Mesenteric fat pad (tissue), 1 donor: Measurements from ENCODE around the gene ZNF764. TPM values are rescaled to one million over a fixed set of nuclear protein-coding genes. Genes with fewer than 3 reads are reported as not detected.
"Not testable (repeated sequence)": the region's sequence is repeated elsewhere in the genome, so short reads cannot be mapped to it uniquely, and the experiment has no call there.

Experiments
- DNase-seq: peaks from one replicate; pipeline ENCODE4 v3.0.0-alpha.2; 2020; ENCODE audit warnings: low spot score
- total RNA-seq: library from RNA; stranded (reverse); fragmentation: NEBNext Ultra II Directional; extraction: Animal tissue kit (Norgen Biotek cat#: 25700); gene quantifications from one replicate; pipeline ENCODE4 v1.2.1, GENCODE V29; 2021
- donor health status: DM: yes; HTN: yes; CAD: no.

The ZNF764 gene
- total RNA-seq, 1 donor from 2014 or later: 5.9 TPM

DNA sequence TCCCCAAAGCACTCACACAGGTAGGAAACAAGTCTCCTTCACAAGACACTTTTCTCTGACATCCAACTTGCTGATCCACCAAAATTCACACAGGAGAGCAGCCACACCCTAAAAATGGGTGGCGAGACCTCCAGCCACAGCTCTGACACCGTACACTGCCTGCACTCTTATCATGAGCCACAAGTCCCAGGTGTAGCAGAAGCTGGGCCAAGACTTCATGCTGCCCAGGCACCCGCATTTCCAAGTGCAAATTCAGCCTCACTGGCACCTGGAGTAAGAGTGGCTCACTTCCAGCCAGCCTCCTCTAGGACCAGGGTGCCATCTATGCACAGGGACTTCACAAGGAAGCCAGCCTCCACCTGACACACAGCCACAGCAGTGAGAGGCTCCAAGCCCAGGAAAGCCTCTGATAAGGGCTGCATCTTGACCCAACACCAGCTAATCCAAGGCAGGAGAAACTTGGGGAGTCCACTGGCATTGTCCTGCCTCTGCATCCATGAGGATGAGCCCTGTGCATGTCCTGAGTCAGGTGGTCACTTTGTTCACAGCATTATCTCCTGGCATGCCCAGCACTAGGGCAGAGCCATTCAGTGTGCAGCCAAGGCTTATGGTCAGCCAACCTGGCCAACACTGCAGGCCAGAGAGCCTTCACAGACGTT is 29.2 kb downstream of the ZNF764 start:
- no peak for DNase-seq

DNA sequence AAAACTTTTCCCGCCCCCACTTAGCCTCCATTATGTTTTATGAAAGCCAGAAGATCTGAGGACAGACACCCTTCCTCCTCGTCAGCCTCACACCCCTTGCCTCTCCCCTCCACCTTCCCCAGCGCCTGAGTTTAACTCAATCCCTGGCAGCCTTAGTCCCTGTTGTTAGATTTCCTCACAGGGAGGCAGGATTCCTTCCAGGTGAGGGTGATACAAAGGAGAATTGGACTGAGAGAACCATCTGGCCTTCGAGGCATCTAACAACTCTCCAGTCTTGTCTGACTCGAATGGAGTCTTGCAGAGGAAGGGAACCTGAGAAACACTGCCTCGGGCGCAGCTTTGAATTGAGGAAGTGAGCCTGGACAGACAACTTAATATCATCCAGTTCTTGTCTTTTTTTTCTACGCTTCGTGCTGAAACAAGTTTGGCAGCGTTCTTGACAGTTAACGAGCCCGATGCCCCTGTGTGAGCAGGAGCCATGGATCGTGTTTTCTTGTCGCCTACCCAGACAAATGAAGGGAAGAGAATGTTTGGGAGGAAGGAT is 30.5 kb downstream of the ZNF764 start:
- no peak for DNase-seq

DNA sequence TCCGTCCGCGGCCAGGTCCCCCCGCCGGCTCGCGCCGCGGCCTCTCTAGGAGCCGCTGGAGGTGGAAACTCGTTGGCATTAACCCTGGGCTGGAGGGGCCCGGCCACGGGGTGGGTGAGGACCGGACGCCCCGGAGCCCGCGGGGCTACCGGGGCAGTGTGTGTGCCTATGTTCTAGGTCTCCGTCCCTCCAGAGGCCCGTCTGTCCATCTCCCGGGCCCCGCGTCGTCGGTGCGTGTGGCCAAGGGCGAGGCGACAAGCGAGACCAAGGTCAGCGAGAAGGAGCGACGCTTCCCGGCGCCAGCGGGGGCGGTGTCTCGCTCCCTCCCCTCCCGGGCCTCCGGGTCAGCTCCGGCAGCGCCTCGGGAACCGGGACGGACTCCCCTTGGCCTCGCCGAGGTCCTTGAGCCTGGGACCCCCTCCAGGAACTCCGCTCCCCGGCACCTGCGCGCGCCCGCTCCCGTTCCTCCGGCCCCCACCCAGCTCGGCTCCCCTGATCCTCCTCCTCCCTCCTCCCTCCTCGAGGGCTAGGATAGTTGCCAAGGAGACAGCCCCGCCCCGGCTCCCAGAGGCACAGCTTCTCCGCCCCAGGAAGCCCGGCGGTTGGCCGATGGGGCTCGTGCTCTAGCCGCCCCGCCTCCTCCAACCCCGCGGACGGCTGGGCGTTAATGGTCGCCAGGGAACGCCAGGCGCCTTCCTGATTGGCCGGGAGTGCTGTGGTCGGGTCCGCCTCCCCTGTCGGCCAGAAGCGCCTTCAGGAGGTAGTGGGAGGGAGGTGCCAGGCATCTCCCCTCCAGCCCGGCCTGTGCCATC is 31.1 kb downstream of the ZNF764 start:
- peak; percentile 99 for DNase-seq

DNA sequence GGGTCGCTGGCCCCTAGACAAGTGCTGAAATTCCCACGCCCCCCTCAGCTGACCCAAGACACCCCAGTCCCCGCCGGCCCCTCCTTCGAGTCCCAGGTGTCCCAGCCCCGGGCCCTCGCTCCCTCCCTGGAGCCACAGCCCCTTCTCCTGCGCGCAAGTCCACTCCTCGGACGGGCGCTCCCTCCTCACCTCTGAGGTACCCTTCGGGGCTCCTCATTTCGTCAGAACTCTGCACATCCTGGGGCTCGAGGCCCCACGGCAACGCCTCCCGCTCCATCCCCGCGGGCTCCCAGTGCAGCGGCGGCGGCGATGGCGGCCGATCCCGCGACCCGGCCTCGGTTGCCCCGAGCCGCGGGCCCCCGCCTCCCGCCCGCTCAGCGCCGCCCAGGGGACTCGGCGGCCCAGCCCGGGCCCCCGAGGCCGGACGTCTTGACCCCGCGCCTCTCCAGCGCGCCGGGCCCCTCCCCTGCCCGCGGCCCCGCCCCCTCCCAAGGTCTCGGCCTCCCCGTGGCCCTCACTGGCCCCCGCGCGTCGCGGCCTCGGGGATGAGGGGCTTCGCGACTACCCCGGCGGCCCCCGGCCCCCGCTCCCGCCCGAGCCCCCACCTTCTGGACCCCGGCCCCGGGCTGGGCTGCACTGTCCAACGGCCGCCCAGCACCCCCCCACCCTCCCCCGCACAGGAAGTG is 31.9 kb downstream of the ZNF764 start, which contains the start of gene ZNF768:
TSS of gene ZNF768 (minus strand) at position 430 of the 686 bp plus-strand sequence. CDS start at position 277, 153 bp downstream.
- DNase-seq: no peak

DNA sequence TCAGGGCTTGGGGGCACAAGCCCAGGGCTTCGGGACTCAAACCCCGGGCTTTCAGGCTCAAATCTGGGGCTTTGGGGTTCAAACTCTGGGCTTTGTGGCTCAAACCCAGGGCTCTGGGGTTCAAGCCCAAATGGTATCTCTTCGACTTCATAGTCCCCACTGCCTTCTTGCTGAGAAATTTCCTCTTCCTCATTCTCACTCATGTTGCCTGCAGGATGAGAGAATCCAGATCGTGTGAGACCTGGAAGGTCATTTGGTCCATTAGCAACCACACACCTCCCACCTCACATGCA is 32.4 kb downstream of the ZNF764 start:
- DNase-seq: no peak

DNA sequence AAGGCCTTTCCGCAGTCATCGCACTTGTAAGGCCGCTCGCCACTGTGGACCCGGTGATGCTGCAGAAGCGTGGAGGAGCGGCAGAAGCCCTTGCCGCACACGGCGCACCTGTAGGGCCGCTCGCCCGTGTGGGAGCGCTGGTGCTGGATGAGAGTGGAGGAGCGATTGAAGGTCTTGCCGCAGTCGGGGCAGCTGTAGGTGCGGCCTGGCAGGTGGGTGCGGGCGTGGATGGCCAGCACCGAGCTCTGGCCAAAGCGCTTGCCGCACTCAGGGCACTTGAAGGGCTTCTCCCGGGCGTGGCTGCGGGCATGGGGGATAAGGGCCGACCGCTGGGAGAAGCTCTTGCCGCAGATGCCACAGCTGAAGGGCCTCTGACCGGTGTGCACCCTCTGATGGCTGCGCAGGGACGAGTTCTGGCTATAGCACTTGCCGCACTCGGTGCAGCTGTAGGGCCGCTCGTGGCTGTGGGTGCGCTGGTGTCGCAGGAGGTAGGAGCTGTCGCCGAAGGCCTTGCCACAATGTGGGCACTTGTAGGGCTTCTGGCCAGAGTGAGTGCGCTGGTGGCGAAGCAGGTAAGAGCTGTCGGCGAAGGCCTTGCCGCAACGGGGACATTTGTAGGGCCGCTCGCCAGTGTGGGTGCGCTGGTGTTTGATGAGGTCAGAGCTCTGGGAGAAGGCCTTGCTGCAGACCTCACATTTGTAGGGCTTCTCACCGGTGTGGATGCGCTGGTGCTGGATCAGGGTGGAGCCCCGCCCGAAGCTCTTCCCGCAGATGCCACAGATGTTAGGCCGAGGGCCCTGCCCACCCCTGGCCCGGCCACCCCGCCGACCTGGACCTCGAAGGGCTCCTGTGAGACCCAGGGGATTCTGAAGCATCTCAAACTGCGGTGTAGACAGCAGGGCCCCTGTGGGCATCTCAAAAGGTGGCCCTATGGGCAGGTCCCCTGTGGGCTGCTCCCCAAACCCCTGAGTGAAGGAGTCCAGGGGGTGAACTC is 33.3 kb downstream of the ZNF764 start:
- DNase-seq: no peak

DNA sequence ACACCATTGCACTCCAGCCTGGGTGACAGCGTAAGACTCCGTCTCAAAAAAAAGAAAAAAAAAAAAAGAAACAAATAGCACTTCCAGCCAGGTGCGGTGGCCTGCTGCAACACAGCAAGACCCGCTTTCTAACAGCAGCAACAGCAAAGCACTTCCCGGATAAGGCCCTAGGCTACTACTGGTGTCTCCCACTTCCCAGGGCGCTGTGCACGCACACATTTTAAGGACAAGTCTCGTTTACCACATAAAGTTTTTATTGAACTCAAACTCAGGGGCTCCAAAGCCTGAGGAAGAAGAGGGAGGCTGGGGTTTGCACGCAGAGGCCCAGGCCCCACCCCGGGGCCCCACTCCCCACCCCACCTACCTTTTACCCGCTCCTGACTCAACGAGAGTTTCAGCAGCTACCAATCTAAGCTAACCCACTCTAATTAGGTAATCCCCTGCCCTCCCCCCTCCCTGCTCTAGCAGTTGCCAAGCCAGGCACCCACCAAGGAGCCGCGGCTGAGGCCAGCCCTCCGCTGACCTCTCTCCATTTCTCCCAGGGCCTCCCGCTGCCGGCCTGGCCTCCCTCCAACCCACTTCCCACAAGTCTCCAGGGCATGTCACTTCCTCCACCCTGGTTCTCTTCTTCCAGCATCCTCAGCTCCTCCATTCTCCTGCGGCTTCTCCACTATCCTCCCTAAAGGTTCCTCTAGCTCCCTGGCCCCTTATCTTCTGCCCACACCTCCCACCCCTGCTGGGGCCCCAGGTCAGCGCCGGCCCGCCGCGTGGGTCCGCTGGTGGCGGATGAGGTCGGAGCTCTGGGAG is 34.2 kb downstream of the ZNF764 start:
- DNase-seq: no peak

DNA sequence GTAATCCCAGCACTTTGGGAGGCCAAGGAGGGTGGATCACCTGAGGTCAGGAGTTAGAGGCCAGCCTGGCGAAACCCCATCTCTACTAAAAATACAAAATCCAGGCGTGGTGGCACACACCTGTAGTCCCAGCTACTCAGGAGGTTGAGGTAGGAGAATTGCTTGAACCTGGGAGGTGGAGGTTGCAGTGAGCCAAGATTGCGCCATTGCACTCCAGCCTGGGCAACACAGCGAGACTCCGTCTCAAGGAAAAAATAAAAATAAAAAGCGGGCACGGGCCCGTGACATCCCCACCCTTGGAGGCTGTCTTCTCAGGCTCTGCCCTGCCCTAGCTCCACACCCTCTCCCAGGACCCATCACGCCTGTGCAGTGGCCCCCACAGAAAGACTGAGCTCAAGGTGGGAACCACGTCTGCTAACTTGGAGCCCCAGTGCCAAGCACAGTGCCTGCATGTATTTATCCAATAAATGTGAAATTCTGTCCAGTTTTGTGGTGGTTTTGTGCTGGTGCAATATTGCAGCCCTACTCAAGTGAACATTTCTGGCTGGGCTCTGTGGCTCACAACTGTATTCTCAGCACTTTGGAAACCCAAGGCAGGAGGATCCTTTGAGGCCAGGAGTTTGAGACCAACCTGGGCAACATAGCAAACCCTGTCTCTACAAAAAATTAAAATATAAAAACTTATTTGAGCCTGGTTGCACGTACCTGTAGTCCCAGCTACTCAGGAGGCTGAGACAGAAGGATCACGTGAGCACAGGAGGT is 35.3 kb downstream of the ZNF764 start:
- DNase-seq: not testable (repeated sequence)

DNA sequence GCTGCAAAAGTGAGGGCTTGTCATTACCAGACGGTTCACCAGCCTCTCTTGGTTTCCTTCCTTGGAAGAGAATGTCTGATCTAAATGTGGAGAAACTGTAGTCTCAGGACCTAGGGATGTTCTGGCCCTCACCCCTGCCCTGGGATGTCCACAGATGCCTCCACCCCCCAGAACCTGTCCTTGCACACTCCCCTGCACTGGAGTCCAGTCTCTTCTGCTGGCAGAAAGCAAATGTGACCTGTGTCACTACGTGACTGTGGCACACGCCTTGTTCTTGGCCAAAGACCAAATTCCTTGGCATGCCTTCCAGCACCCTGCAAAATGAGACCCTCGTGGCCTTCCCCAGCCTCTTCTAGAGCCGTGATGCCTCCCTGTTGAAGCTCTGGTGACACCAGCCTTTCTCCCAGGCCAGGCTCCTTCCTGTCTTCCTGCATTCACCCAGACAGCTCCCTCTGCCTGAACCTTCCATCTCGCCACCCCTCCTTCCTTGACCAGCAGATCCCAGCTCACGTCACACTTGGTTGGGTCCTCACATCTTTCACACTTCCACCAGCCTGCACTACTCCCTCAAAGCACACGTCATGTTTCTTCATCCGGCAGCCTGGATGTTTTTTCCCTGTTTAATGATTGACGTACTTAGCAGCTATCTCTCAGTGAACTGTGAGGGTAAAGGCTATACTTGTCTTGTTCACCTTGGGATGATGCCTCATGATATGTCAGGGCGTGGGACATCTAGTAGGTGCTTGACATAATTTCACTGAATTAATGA is 36.1 kb downstream of the ZNF764 start:
- no peak for DNase-seq

DNA sequence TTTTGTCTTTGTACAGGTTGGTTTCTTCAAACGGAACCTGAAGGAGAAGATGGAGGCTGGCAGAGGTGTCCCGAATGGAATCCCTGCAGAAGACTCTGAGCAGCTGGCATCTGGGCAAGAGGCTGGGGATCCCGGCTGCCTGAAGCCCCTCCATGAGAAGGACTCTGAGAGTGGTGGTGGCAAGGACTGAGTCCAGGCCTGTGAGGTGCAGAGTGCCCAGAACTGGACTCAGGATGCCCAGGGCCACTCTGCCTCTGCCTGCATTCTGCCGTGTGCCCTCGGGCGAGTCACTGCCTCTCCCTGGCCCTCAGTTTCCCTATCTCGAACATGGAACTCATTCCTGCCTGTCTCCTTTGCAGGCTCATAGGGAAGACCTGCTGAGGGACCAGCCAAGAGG is 36.7 kb downstream of the ZNF764 start:
- no peak for DNase-seq

DNA sequence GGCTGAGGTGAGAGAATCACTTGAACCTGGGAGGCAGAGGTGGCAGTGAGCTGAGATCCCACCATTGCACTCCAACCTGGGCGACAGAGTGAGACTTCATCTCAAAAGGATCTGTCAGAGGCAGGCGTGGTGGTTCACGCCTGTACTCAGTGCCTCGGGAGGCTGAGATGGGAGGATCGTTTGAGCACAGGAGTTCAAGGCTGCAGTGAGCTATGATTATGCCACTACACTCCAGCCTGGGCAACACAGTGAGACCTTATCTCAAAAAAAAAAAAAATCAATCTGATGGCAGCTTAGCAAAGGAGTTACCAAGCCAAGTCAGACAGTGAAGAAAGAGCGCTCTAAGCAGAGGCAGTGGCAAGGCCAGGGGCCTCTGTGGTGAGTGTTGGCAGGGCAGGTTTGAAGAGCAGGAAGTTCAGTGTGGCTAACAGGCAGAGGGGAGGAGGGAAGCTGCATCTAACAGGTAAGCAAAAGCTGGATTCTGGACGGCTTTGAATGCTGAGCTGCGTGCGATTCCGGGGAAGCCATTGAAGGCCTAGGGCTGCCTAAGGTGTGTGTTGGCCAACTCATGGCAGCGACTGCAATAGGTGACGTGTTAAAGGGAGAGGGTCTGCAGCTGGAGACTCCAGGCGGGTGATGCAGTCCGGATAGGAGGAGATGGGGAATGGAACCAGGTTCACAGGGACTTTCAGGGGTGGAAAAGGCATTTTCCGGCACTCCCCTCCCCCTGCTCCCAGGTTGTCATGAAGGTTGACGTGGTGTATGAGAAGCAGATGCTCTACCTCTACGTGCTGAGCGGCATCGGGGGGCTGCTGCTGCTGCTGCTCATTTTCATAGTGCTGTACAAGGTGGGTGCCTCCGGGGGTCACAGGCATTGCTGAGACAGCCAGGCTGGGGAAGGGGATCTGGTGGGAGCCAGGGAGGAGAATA is 38.8 kb downstream of the ZNF764 start:
- no peak for DNase-seq

DNA sequence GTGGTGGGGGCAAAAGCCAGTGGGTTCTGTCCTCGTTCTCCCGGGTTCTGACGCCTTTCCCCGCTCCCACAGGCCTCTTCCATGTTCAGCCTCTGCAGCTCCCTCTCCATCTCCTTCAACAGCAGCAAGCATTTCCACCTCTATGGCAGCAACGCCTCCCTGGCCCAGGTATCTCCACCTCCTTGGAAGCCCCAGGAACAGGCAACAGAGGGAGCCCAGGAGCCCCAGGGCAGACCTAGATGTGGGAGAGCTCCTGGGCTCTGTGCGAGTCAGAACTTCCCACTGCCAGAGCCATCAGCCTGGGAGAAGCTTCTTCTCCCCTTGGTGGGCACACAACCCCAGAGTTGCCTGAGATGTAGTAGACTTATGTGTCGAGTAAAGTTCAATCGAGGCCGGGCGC is 39.6 kb downstream of the ZNF764 start:
- no peak for DNase-seq

DNA sequence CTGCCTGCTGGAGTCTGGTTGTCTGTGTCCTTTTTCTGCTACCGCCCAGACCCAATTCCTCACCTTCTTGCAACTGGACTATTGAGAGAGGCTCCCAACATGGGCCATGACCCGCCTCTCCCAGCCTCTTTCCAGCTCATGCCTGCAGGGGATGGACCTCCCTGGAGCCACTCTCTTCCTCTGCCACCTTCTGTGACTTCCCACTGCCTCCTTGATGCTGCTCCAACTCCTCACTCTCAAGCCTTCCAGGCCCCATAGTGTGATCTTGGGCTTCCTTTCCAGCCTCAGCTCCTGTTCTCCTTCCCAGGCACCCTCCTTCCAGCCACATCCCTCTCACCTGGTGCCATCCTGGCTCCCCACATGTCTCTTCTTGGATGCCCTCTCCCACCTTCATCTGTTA is 42.9 kb downstream of the ZNF764 start:
- no peak for DNase-seq

DNA sequence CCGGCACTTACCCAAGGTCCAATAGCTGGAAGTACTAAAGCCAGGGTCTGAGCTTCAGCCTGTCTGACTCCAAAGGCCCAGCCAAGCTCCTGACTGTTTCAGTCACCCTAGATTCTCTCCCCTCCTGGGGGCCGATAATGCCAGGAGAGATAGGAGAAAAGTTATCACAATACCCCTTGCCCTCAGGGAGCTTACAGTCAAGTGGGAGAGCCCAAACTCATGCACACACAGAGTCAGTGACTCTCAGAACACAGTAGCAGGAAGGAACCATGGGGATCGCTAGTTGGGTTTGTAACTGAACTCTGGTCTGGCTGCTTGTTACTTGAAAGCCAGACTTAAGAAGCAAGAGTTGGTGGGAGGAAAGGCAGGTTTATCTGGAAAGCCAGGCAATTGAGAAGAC is 46.7 kb downstream of the ZNF764 start:
- no peak for DNase-seq

DNA sequence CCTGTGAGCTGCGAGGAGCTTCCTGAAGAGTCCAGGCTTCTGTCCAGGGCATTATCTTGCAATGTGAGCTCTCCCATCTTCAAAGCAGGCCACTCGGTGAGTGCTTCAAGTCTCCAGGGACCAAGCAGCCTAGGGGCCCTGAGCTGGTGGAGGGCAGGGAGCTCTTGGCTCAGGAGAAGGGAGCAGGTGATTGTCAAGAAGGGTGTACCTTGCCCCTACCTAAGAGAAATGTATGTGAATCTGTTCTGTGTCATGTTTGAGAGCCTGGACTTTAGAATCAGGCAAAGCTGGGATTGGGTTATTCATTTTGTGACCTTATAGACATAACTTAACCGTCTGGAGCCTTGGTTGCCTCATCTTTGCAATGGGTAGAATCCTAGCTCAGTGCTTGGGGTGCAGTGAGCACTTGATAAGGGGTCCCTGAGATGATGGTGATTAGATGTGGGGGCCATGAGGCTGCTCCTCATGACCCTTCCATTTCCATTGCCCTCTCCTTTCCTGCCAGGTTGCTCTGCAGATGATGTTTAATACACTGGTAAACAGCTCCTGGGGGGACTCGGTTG is 47.7 kb downstream of the ZNF764 start:
- DNase-seq: no peak

DNA sequence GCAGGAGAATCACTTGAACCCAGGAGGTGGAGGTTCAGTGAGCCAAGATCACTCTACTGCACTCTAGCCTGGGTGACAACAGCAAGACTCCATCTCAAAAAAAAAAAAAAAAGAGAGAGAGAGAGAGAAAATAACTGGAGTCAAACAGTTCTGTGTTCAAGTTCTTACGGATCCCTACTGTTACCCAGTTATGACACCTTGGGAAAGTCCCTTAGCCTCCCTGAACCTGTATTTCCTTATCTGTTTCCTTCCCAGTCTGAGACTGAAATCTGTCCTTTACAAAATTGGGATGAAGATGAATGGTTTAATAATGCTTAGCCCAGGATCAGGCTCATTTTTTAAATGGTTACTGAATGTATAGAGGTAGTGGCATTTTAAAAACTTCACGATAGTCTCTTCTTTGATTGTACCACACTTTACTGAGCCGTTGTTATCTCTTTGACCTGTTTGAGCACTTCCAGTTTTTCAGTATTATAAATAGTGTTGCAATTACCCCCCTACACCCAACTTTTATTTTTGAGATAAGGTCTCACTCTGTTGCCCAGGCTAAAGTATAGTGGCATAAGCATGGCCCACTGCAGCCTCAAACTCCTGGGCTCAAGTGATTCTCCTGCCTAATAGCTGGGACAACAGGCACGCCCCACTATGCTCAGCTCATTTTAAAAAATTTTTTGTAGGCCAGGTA is 49.0 kb downstream of the ZNF764 start:
- DNase-seq: no peak
